ENCODE measurements around the gene C19orf33. TPM values are rescaled to one million over a fixed set of nuclear protein-coding genes. Genes with fewer than 3 reads are reported as not detected.

C19orf33 gene
- total RNA-seq, 1 experiment from 2014 or later, result 135 TPM

DNA sequence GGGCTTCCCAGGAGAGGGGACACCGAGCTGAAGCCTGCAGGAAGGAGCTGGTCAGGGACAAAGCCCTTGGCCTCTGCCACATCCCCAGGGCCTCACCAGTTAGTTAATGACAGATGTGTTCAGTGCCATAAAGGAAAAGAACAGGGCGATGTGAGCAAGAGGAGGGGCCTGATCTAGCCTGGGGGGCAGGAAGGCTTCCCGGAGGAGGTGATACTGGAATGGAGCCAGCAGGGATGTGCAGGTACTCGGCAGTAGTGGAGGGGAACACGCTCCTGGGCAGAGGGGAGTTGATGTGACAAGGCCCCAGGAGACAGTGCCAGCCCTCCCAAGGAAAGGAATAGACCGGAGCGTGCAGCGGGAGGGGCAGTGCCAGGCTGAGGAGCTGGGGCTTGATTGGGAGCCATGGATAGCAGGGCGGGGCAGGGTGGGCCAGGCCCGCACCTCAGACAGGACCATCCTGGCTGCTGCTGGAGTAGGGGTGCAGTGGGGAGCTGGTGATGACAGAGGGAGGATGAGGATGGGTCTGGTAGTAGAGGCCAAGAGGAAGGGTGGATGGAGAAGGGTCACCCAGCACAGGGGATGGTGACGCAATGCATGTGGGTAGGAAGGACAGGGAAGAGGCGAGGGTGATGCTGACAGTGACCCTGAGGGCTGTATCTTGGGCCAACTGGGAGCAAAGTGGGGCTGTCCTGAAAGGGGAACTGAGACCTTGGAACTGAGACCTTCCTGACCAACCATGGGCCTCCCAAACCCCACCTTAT is 4.1 kb downstream of the C19orf33 start:
- ChIA-PET RAD21 (ENCODE audit: low non-redundant PET in 1 of 2, low total read pairs in 2 of 2, uncharacterized antibody in 2 of 2, unreplicated experiment in 2 of 2) (no interaction called here), POLR2A (interaction anchor here (1.0 kb wide), 1 partner anchor 11 kb away, joined by 3 read pairs; no protein-coding TSS in a partner anchor), CTCF (no interaction called here)
- Histone ChIP-seq H3K27ac (ENCODE audit: low read depth, low read length) (no peak overlapping the region), H3K9me3 (ENCODE audit: control insufficient read depth in 1 of 2, insufficient read depth in 1 of 2, low read depth in 1 of 2, low read length in 2 of 2) (no peaks in the 10 kb centered on the region), H3K9ac (ENCODE audit: low read length) (0 out of 2 replicates have a peak overlapping the region, but pooled peaks have one; percentile 8), H4K20me1 (ENCODE audit: insufficient read depth) (no peaks in the 10 kb centered on the region), H3K4me1 (ENCODE audit: control insufficient read depth in 1 of 2, insufficient read depth in 2 of 2, low read length in 2 of 2) (peaks cover 11 to 20% of the 10 kb centered on the region in 2 experiments), H3K9me2 (ENCODE audit: insufficient read depth) (no peaks in the 10 kb centered on the region), H3K4me3 (replicated peaks in 1 of 2; ENCODE audit: low read depth in 1 of 2, low read length in 2 of 2) (no peak overlapping the region), H3K36me3 (ENCODE audit: control insufficient read depth in 1 of 2, insufficient read depth in 2 of 2, low read length in 2 of 2) (peaks cover 10% of the 10 kb centered on the region in 2 experiments; a peak in 3 of 4 replicates), H3K4me2 (ENCODE audit: low read length) (no peak overlapping the region), H2AFZ (ENCODE audit: low read depth, low read length, poor library complexity, severe bottlenecking) (no peak overlapping the region), H3K27me3 (ENCODE audit: insufficient read depth, low read length) (no peaks in the 10 kb centered on the region), H3K79me2 (ENCODE audit: insufficient read depth, low read length) (peaks cover 22% of the 10 kb centered on the region)
- intact Hi-C loops (cut with micrococcal nuclease), result no loop called here
- DNase-seq (ENCODE audit: low read depth, low spot score) (no peak), ATAC-seq (no peak)
- BruUV-seq (replicated peaks), result no TSS peak
- TF ChIP-seq POLR2A (IDR thresholded peaks at IDR 0.05; ENCODE audit: borderline replicate concordance, extremely low read depth, insufficient read depth, insufficient read length), result no peak
- no peak for TF ChIP-seq CBX3 (IDR thresholded peaks at IDR 0.05; ENCODE audit: low read depth)
- 0 out of 2 replicates have a peak, but pooled peaks have one; percentile 16 for TF ChIP-seq POLR2AphosphoS5 (IDR thresholded peaks at IDR 0.05; ENCODE audit: low read depth, low read length)

DNA sequence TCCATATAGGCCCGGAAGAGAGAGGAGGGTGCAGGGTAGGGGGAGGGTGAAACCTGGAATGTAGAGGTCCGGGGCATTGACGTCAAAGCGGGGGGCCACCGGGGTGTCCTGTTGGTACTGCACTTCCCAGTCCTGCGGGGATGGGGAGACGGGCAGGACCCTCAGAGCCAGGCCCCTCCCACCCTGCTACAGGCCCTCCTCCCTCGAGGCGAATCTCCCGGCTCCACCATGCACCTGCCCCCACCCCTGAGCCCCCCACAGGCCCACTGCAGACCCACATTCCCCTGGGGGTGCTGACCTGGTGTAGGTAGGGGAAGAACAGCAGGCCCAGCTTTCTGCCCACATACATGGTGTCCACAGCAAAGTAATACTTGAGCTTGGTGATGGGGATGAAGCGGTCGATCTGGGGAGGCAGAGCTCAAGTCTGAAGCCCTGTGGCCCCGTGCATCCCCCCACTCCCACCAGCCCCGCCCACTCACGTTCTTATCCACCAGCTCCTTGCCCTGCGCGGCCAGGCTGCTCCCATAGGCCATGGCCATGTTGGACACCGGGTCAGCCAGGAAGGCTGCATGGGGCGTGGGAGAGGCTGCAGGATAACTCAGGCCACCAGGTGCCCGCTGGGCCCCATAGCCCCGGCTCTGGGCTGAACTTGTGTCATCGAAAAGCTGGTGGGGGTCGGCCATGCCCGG is 5.0 kb downstream of the C19orf33 start:
- intact Hi-C loops (cut with micrococcal nuclease), result no loop called here
- ChIA-PET POLR2A (interaction anchor here (1.0 kb wide), 1 partner anchor 12 kb away, joined by 3 read pairs; no protein-coding TSS in a partner anchor), CTCF (interaction anchor here (0.6 kb wide), 1 partner anchor 24 kb away, joined by 3 read pairs; no protein-coding TSS in a partner anchor), RAD21 (ENCODE audit: low non-redundant PET in 1 of 2, low total read pairs in 2 of 2, uncharacterized antibody in 2 of 2, unreplicated experiment in 2 of 2) (no interaction called here)
- ATAC-seq (no peak), DNase-seq (ENCODE audit: low read depth, low spot score) (no peak)
- no peak overlapping the region for H3K9ac ChIP-seq (ENCODE audit: low read length)
- no peaks in the 10 kb centered on the region for H3K9me2 ChIP-seq (ENCODE audit: insufficient read depth)
- peaks cover 10% of the 10 kb centered on the region in 2 experiments; a peak in 3 of 4 replicates for H3K36me3 ChIP-seq (ENCODE audit: control insufficient read depth in 1 of 2, insufficient read depth in 2 of 2, low read length in 2 of 2)
- H3K4me2 ChIP-seq (ENCODE audit: low read length), result no peak overlapping the region
- no peaks in the 10 kb centered on the region for H4K20me1 ChIP-seq (ENCODE audit: insufficient read depth)
- no TSS peak for BruUV-seq (replicated peaks)
- TF ChIP-seq POLR2AphosphoS5 (IDR thresholded peaks at IDR 0.05; ENCODE audit: low read depth, low read length), result 0 out of 2 replicates have a peak, but pooled peaks have one; percentile 13
- no peak for TF ChIP-seq ZNF274 (IDR thresholded peaks at IDR 0.05; ENCODE audit: low read depth, low read length)
- no peak for TF ChIP-seq SP1 (IDR thresholded peaks at IDR 0.05; ENCODE audit: low read depth)
- no peak overlapping the region for H3K27ac ChIP-seq (ENCODE audit: low read depth, low read length)
- no peaks in the 10 kb centered on the region for H3K27me3 ChIP-seq (ENCODE audit: insufficient read depth, low read length)
- H3K4me1 ChIP-seq (ENCODE audit: control insufficient read depth in 1 of 2, insufficient read depth in 2 of 2, low read length in 2 of 2), result peaks cover 7 to 13% of the 10 kb centered on the region in 2 experiments
- no peaks in the 10 kb centered on the region for H3K9me3 ChIP-seq (ENCODE audit: control insufficient read depth in 1 of 2, insufficient read depth in 1 of 2, low read depth in 1 of 2, low read length in 2 of 2)
- H3K79me2 ChIP-seq (ENCODE audit: insufficient read depth, low read length), result peaks cover 19% of the 10 kb centered on the region; the same call in 1 of the 2 replicates
- H3K4me3 ChIP-seq (replicated peaks in 1 of 2; ENCODE audit: low read depth in 1 of 2, low read length in 2 of 2), result no peak overlapping the region
- no peak overlapping the region for H2AFZ ChIP-seq (ENCODE audit: low read depth, low read length, poor library complexity, severe bottlenecking)
